CD8-positive, alpha-beta memory T cell (primary cell): ENCODE results near the gene CRYZ. TPM values are rescaled to one million over a fixed set of nuclear protein-coding genes. Genes with fewer than 3 reads are reported as not detected.
"Not testable (repeated sequence)": the region's sequence is repeated elsewhere in the genome, so short reads cannot be mapped to it uniquely, and the experiment has no call there.

Experiments used
- CTCF ChIA-PET: fragments of 350-600 bp; sonication (Branson Sonifier 250); formaldehyde crosslinking; loops from one replicate; lab custom pipeline; 2021; ENCODE audit warnings: antibody characterized with exemption; lab: Charles Lee
- POLR2A ChIA-PET: fragments of 350-600 bp; sonication (Branson Sonifier 250); formaldehyde crosslinking; loops from one replicate; lab custom pipeline; 2021; ENCODE audit warnings: antibody characterized with exemption; lab: Charles Lee
- DNase-seq, 5 donors: peaks; one replicate each; pipeline versions ENCODE4 v3.0.0 to v3.0.0-alpha.2; 2020 to 2022; ENCODE audit warnings: mixed read lengths in 1 of 5
- H3K27ac ChIP-seq: one replicate; pipeline ENCODE4 v1.7.0; 2013; ENCODE audit warnings: low read depth, mild to moderate bottlenecking, low read length, moderate library complexity
- H3K27me3 ChIP-seq: 2 replicates; pipeline ENCODE4 v1.7.0; 2013; ENCODE audit warnings: low read length, mild to moderate bottlenecking; ENCODE audit not compliant: insufficient read depth, poor library complexity, severe bottlenecking
- H3K36me3 ChIP-seq: 2 replicates; pipeline ENCODE4 v1.7.0; 2013; ENCODE audit warnings: mild to moderate bottlenecking, low read length, moderate library complexity; ENCODE audit not compliant: insufficient read depth
- H3K4me1 ChIP-seq: 2 replicates; pipeline ENCODE4 v1.7.0; 2013; ENCODE audit warnings: mild to moderate bottlenecking, low read length, moderate library complexity; ENCODE audit not compliant: insufficient read depth
- H3K4me3 ChIP-seq: 2 replicates; pipeline ENCODE4 v1.7.0; 2013; ENCODE audit warnings: mild to moderate bottlenecking, low read length
- H3K9me3 ChIP-seq: 2 replicates; pipeline ENCODE4 v1.7.0; 2013; ENCODE audit warnings: mild to moderate bottlenecking, low read length
- H3K27ac Mint-ChIP-seq, 8 donors: one replicate each; pipeline ENCODE4 v1.8.0; 2020 to 2021; ENCODE audit warnings: mixed read lengths in 8 of 8, mild to moderate bottlenecking in 6 of 8, inconsistent platforms in 3 of 8, moderate library complexity in 3 of 8
- H3K27me3 Mint-ChIP-seq, 2 donors: one replicate each; pipeline ENCODE4 v1.8.0; 2020 to 2021; ENCODE audit warnings: mixed read lengths in 2 of 2, mild to moderate bottlenecking in 1 of 2, moderate library complexity in 1 of 2
- H3K36me3 Mint-ChIP-seq, 3 donors: one replicate each; pipeline ENCODE4 v1.8.0; 2020 to 2021; ENCODE audit warnings: mixed read lengths in 3 of 3, inconsistent platforms in 1 of 3, mild to moderate bottlenecking in 1 of 3
- H3K4me1 Mint-ChIP-seq, 3 donors: one replicate each; pipeline ENCODE4 v1.8.0; 2020 to 2021; ENCODE audit warnings: mixed read lengths in 3 of 3, inconsistent platforms in 1 of 3, mild to moderate bottlenecking in 1 of 3
- H3K4me3 Mint-ChIP-seq, 7 donors: one replicate each; pipeline ENCODE4 v1.8.0; 2020 to 2021; ENCODE audit warnings: mixed read lengths in 7 of 7, mild to moderate bottlenecking in 6 of 7, moderate library complexity in 4 of 7, inconsistent platforms in 2 of 7
- H3K9me3 Mint-ChIP-seq, 5 donors: one replicate each; pipeline ENCODE4 v1.8.0; 2020 to 2022; ENCODE audit warnings: mixed read lengths in 5 of 5, mild to moderate bottlenecking in 3 of 5, moderate library complexity in 2 of 5, inconsistent platforms in 1 of 5
- polyA plus RNA-seq: library from polyadenylated mRNA; unstranded; fragments of 300-500 nt; fragmentation: Illumina TruSeq; gene quantifications from one replicate; pipeline ENCODE4 v1.2.3, GENCODE V29; 2021
- total RNA-seq, 2 experiments: library from RNA; stranded (reverse); gene quantifications; one replicate each; pipeline ENCODE4 v1.2.3, GENCODE V29; 2021

Gene CRYZ
- total and polyA plus RNA-seq, 3 experiments from 2014 or later = 13.1 to 51.7 (median 13.7) TPM

DNA sequence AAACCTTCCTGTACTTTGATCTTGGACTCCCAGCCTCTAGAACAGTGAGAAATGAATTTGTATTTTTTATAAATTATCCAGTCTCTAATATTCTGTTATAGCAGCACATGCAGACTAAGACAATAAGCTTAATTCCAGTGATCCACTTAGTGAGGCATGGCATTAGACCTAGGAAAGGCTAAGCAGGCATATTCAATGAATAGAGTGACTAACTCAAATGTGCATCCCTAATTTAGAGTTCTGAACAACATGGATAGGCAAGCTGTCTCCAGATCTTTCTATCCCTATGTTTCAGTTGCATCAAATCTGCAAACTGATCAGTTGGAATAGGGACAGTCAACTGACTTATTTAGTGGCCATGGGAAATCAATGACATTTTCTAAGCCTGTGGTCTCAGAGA lies 54.9 kb downstream of the CRYZ start:
- no peak overlapping the region for H3K27ac Mint-ChIP-seq
- H3K36me3 ChIP-seq = no peaks in the 10 kb centered on the region
- no peaks in the 10 kb centered on the region for H3K9me3 ChIP-seq
- no peak overlapping the region for H3K27ac ChIP-seq
- no peak for DNase-seq
- H3K4me3 ChIP-seq = no peak overlapping the region
- peaks cover 11 to 52% of the 10 kb centered on the region in 2 donors for H3K27me3 Mint-ChIP-seq
- no peaks in the 10 kb centered on the region for H3K36me3 Mint-ChIP-seq
- peaks cover 0 to 6% (median 0%) of the 10 kb centered on the region in 3 donors for H3K4me1 Mint-ChIP-seq
- no peaks in the 10 kb centered on the region for H3K4me1 ChIP-seq
- peaks cover 6% of the 10 kb centered on the region for H3K27me3 ChIP-seq
- H3K9me3 Mint-ChIP-seq = no peaks in the 10 kb centered on the region
- ChIA-PET POLR2A (no interaction called here), CTCF (no interaction called here)
- no peak overlapping the region for H3K4me3 Mint-ChIP-seq

DNA sequence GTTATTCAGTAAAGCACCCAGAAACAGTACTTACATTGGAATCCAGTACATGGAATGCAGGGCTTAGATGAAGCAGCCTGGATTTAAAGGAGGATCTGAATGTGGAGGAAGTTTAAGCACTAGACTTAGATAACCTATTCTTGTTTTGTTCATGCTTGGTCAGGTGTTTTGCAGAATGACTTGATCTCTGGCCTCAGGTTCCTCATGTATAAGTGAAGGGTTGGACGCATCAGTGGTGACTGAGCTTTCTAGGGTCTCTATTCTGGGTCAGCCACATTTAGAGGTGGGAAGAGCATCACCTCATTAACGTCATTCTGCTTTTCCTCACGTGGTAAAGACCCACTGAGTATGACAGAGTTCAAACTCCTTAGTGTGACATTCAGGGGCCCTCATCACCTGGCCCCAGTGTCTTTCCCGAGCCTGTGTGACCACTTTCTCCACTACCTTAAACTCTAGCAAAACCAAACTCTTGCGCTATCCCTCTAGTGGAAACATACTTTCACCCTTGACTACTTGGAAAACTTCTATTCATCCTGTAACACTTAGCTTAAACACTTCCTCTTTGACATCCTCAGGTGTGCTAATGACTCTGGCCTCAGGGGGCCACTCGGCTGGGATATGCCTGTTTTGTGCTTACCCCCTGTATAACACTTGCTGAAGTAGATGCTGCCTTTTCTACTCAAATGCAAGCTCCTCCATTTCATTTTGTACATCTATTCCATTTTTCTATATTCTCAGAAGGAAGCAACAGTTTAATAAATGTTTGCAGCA lies 58.4 kb downstream of the CRYZ start:
- H3K4me3 Mint-ChIP-seq = no peak overlapping the region
- Histone ChIP-seq H3K4me1 (no peaks in the 10 kb centered on the region), H3K4me3 (no peak overlapping the region), H3K27me3 (peaks cover 6% of the 10 kb centered on the region), H3K27ac (no peak overlapping the region), H3K36me3 (no peaks in the 10 kb centered on the region), H3K9me3 (no peaks in the 10 kb centered on the region)
- H3K27ac Mint-ChIP-seq = no peak overlapping the region
- DNase-seq = no peak
- H3K27me3 Mint-ChIP-seq = peaks cover 14 to 52% of the 10 kb centered on the region in 2 donors
- peaks cover 3 to 12% (median 10%) of the 10 kb centered on the region in 5 donors for H3K9me3 Mint-ChIP-seq
- POLR2A ChIA-PET = no interaction called here
- H3K4me1 Mint-ChIP-seq = peaks cover 0 to 6% (median 0%) of the 10 kb centered on the region in 3 donors
- H3K36me3 Mint-ChIP-seq = no peaks in the 10 kb centered on the region
- CTCF ChIA-PET = no interaction called here

DNA sequence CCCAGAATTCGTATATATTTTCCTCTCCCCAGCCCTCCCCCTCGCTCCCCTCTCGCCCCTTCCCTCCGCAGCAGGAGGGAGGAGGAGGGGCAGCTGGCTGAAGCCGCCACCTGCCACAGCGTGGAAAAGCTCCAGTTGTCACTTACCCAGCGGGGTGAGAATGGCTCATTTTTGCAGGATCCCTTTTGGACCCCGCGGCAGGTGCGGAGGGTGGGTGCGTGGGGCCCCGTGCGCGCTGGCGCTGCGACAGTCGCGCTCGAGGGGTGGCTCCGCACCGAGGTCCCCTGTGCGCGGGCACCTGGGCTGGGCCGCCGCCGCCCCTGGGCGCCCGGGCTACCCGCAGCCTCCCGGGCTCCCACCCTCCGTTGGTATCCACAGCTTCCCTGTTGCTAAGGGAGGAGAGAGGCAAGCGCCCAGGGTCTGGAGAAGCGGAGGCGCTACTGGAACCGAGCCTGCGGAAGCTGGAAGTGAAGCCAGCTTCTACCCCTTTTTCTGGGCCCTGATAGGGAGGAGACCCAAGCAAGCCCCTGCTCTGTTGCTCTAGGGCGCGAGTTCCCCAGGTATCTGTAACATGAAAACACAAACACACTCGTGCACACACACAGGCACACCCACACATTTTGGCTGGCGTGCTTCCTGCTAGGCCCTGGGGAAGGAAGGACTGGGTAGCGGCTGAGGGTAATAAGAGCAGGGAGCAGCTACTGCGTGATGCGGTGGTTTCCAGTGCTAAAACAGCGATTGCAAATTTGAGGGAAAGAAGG lies 59.3 kb downstream of the CRYZ start, which contains the start of gene ERICH3:
ERICH3 (minus strand) TSS at position 442 of the 761 bp plus-strand sequence; CDS start at position 169, 273 bp downstream.
- H3K27me3 ChIP-seq = peaks cover 6% of the 10 kb centered on the region
- H3K27ac ChIP-seq = no peak within 1 kb of the TSS
- Mint-ChIP-seq H3K27me3 (peaks cover 14 to 52% of the 10 kb centered on the region in 2 donors), H3K4me1 (peaks cover 0 to 6% (median 0%) of the 10 kb centered on the region in 3 donors), H3K9me3 (peaks cover 3 to 12% (median 10%) of the 10 kb centered on the region in 5 donors), H3K4me3 (no peak within 1 kb of the TSS), H3K36me3 (no peaks in the 10 kb centered on the region), H3K27ac (no peak within 1 kb of the TSS)
- DNase-seq = no peak
- no peaks in the 10 kb centered on the region for H3K9me3 ChIP-seq
- CTCF ChIA-PET = no interaction called here
- H3K4me3 ChIP-seq = no peak within 1 kb of the TSS
- no peaks in the 10 kb centered on the region for H3K4me1 ChIP-seq
- no peaks in the 10 kb centered on the region for H3K36me3 ChIP-seq
- POLR2A ChIA-PET = no interaction called here

- not testable (repeated sequence) for H3K4me3 Mint-ChIP-seq
These were observed 62.0 kb downstream of the CRYZ start for GRCh38 chr1:74670866-74671265.

More at GRCh38 chr1:74670866-74671265, 62.0 kb downstream of the CRYZ start:
- H3K4me1 Mint-ChIP-seq, H3K27me3 ChIP-seq, H3K4me3 ChIP-seq, H3K36me3 ChIP-seq, CTCF ChIA-PET, H3K36me3 Mint-ChIP-seq, H3K27ac Mint-ChIP-seq, H3K27ac ChIP-seq, H3K9me3 ChIP-seq, DNase-seq, POLR2A ChIA-PET, H3K4me1 ChIP-seq: not testable (repeated sequence)
- Mint-ChIP-seq H3K9me3 (peaks cover 3 to 12% (median 10%) of the 10 kb centered on the region in 5 donors), H3K27me3 (peaks cover 18 to 41% of the 10 kb centered on the region in 2 donors)

Other genes with a start within 250 kb of the CRYZ start
- not detected for gene LRRC53, start 220.4 kb downstream of the CRYZ start, total RNA-seq
- gene LRRC53, start 220.4 kb downstream of the CRYZ start, polyA plus RNA-seq = not detected
- not detected for gene ERICH3, start 59.3 kb downstream of the CRYZ start, total RNA-seq
- not detected for gene ERICH3, start 59.3 kb downstream of the CRYZ start, polyA plus RNA-seq
- gene TYW3, start 102 bp upstream of the CRYZ start, total RNA-seq = 10 to 100 TPM; 40.3 to 42.0 TPM
- 15.0 TPM for gene TYW3, start 102 bp upstream of the CRYZ start, polyA plus RNA-seq